Muscle layer of duodenum (tissue), 2 donors: ENCODE measurements around the gene ZER1.

Source experiments
- H3K27ac ChIP-seq: one replicate; pipeline ENCODE4 v1.7.0; 2013; ENCODE audit warnings: mild to moderate bottlenecking, low read length
- H3K27me3 ChIP-seq: one replicate; pipeline ENCODE4 v1.7.0; 2013; ENCODE audit warnings: low read depth, mild to moderate bottlenecking, control low read depth, low read length
- H3K36me3 ChIP-seq, 2 donors: one replicate each; pipeline ENCODE4 v1.7.0; 2013; ENCODE audit warnings: low read length in 2 of 2, control low read depth in 1 of 2, mild to moderate bottlenecking in 1 of 2; ENCODE audit not compliant: insufficient read depth in 2 of 2, control insufficient read depth in 1 of 2
- H3K4me1 ChIP-seq, 2 donors: one replicate each; pipeline ENCODE4 v1.7.0; 2013; ENCODE audit warnings: low read length in 2 of 2, mild to moderate bottlenecking in 2 of 2, control low read depth in 1 of 2, moderate library complexity in 1 of 2; ENCODE audit not compliant: insufficient read depth in 2 of 2, control insufficient read depth in 1 of 2
- H3K4me3 ChIP-seq, 2 donors: one replicate each; pipeline ENCODE4 v1.7.0; 2013; ENCODE audit warnings: low read length in 2 of 2, low read depth in 1 of 2, mild to moderate bottlenecking in 1 of 2
- H3K9me3 ChIP-seq, 2 donors: one replicate each; pipeline ENCODE4 v1.7.0; 2013; ENCODE audit warnings: low read length in 2 of 2, control low read depth in 1 of 2, mild to moderate bottlenecking in 1 of 2; ENCODE audit not compliant: control insufficient read depth in 1 of 2
- donor health status: healthy.

The ZER1 gene

DNA sequence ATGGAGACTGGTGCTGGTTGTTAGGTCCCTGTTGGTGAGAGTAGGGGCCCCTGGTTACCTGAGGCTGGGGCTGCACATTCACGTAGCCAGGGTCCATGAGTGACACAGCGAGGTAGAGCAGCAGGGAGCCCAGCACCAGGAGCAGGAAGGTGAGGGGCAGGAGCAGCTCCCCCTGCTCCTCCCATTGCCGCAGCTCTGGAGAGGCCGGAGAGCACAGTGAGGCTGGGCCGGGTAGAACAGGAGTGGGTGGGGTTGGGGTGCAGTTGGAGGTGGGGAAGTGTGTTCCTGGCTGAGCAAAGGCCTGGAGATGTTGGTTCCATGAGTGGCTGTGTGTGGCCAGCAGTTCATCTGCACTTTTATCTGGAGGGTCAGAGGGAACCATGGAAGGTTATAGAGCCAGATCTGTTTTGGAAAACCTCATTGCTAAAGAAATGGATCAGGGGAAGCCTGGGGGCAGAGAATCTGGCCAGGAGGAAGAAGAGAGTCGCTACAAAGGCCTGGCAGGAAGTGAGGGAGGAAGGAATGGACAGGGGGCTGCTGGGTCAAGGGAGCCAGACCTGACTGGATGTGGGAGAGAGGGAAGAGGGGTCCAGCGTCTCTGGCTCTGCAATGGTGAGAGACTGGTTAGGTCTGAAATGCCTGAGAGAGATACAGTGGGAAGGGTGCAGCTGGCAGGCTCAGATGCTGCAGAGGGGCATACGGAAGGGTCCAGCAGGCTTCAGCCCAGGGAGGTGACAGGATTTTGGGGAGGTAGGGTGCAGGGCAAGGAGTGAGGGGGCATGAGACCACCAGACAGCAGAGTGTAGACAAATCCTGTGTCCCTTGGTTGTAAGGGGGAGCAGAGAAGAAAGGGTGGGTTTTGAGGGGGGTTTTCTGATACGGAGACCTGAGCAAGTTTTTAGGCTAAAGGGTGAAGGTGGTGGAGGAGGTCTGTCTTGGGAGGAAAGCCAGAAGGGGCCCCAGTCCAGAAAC is 49.1 kb downstream of the ZER1 start:
- Histone ChIP-seq H3K9me3 (no peaks in the 10 kb centered on the region), H3K27me3 (no peaks in the 10 kb centered on the region), H3K4me3 (peak overlapping the region in 1 of 2 donors; percentile 83), H3K36me3 (no peaks in the 10 kb centered on the region), H3K27ac (peak overlapping the region; percentile 74), H3K4me1 (peaks cover 11 to 17% of the 10 kb centered on the region in 2 donors)

DNA sequence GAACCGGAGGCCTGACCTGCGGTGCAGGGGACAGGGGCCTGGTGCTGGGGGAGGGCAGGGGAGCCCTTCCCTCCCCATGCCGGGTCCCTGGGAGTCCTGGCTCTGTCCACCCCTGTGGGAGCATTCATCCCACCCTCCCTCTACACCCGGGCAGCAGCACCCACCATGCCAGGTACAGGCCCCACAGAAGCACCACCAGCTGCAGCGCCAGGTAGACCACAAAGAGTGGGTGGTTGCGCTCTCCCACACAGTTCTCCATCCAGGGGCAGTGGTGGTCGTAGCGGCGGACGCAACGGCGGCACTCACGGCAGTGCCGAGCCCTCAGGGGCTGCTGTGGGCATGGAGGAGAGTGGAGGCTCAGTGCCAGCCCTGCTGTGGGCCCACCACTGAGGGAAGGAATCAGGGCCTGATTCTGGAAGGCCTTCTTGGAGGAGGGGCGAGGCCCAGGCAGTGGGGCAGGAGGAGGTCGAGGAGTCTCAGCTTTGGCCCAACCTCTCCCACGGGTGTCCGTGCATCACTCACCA is 50.2 kb downstream of the ZER1 start:
- H3K4me3 ChIP-seq, result no peak overlapping the region
- no peaks in the 10 kb centered on the region for H3K36me3 ChIP-seq
- H3K27me3 ChIP-seq, result no peaks in the 10 kb centered on the region
- peaks cover 11 to 17% of the 10 kb centered on the region in 2 donors for H3K4me1 ChIP-seq
- no peaks in the 10 kb centered on the region for H3K9me3 ChIP-seq
- no peak overlapping the region for H3K27ac ChIP-seq

DNA sequence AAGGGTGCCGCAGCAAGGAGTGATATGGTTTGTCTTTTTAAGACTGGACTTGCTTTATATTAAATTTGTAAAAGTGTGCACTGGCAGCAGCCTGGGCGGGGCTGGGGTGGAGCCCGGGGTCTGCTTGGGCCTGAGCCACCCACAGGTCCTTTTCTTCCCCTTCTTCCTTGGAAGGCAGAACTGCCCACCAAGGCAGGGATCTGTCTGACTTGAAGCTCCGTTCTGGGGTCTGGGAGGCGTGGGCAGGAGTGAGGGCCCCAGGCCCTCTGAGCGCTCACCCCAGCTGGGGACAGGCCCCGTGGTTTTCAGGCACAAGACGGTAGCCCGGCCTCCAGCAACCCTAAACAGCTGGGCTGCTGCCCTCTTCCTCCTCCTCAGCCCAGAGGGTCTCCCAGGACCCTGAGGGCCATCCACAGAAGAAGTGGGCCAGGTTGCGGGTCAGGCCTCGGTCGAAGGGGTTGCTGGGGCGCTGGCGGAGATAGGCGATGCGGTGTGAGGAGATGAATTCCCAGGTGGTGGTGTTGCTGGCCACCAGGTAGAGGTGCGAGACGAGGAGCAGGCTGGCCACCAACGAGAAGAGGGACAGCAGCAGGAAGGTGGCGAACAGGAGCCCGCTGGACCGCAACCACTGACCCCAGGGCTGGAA is 50.8 kb downstream of the ZER1 start:
- Histone ChIP-seq H3K27me3 (no peaks in the 10 kb centered on the region), H3K4me1 (peaks cover 11 to 17% of the 10 kb centered on the region in 2 donors), H3K36me3 (no peaks in the 10 kb centered on the region), H3K4me3 (no peak overlapping the region), H3K9me3 (no peaks in the 10 kb centered on the region), H3K27ac (no peak overlapping the region)

DNA sequence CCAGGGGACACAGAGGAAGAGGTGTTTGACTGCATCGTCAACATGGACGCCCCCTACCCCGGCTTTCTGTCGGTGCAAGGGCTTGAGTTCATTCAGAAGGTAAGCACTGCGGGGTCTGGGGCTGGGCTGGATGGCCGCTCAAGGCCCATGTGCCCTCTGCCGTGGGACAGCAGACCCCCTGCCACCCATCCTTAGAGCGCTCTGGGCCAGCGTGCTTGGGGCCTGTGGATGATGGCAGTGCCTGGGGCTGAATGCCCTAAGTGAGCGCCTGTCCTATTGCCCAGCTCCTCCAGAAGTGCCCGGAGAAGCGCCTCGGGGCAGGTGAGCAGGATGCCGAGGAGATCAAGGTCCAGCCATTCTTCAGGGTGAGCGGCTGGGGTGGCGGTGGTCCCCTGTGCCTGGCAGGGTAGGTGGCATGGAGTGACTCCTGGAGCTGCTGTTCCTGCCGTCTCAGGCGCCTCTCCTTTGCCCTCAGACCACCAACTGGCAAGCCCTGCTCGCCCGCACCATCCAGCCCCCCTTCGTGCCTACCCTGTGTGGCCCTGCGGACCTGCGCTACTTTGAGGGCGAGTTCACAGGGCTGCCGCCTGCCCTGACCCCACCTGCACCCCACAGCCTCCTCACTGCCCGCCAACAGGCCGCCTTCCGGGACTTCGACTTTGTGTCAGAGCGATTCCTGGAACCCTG is 51.7 kb downstream of the ZER1 start:
- no peaks in the 10 kb centered on the region for H3K36me3 ChIP-seq
- H3K4me1 ChIP-seq, result peaks cover 11 to 16% of the 10 kb centered on the region in 2 donors
- no peaks in the 10 kb centered on the region for H3K27me3 ChIP-seq
- no peak overlapping the region for H3K4me3 ChIP-seq
- H3K27ac ChIP-seq, result no peak overlapping the region
- H3K9me3 ChIP-seq, result no peaks in the 10 kb centered on the region

DNA sequence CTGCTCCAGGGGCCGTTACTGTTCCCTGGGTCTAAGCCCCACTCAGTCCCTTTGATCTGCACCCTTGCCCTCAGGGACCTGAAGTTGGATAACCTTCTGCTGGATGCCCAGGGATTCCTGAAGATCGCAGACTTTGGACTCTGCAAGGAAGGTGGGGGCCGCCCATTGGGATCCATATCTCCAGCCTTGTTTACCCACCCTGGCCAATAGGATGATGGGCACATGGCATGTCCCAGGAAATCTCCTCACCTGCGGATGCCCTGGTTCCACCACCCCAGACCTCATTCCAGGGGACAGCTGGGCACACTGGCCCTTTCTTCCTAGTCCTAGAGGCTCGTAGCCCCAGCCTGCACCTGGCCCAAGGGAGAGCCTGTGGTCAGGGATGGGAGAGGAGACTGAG is 53.3 kb downstream of the ZER1 start:
- Histone ChIP-seq H3K36me3 (no peaks in the 10 kb centered on the region), H3K9me3 (no peaks in the 10 kb centered on the region), H3K27ac (no peak overlapping the region), H3K27me3 (no peaks in the 10 kb centered on the region), H3K4me1 (peaks cover 3 to 6% of the 10 kb centered on the region in 2 donors), H3K4me3 (no peak overlapping the region)

DNA sequence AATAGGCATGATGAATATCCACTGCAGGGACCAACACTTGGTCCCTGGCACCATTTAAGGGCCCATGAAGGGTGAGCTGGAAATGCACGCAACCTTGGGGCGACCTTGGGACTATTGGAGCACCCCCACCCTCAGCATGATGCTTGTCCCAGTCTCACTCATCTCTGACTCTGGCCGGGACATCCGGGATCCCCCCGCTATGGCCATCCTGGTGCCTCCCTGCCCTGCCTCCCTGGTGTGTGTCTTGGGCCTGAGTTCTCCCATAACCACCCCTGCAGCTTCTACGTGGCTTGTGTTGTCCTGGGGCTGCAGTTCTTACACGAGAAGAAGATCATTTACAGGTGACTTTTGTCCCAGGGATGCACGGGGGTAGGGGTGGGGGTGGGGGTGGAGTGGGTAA is 53.7 kb downstream of the ZER1 start:
- H3K4me1 ChIP-seq, result peaks cover 1 to 2% of the 10 kb centered on the region in 2 donors
- no peaks in the 10 kb centered on the region for H3K27me3 ChIP-seq
- H3K4me3 ChIP-seq, result no peak overlapping the region
- H3K27ac ChIP-seq, result no peak overlapping the region
- H3K9me3 ChIP-seq, result no peaks in the 10 kb centered on the region
- no peaks in the 10 kb centered on the region for H3K36me3 ChIP-seq

DNA sequence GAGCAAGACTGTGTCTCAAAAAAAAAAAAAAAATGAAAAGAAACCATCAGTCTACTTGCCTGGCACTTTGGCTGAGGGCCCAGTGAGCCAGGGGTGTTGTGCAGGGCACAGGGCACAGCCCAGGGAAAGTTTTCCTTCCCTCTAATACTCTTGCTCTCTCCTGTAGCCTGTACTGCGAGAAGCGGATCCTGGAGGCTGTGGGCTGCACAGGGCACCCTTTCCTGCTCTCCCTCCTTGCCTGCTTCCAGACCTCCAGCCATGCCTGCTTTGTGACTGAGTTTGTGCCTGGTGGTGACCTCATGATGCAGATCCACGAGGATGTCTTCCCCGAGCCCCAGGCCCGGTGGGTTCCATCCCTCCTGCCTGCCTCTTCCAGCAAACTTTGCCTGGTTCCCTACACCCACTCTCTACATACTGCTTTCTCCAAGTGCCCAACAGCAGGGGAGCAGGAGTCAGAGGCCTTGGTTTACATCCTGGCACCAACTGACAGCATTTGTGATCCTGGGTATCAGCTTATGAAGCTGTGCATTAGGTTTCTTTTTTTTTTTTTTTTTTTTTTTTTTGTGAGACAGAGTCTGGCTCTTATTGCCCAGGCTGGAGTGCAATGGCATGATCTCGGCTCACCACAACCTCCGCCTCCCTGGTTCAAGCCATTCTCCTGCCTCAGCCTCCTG is 55.0 kb downstream of the ZER1 start:
- Histone ChIP-seq H3K4me1 (no peaks in the 10 kb centered on the region), H3K27ac (no peak overlapping the region), H3K27me3 (no peaks in the 10 kb centered on the region), H3K9me3 (no peaks in the 10 kb centered on the region), H3K4me3 (no peak overlapping the region), H3K36me3 (no peaks in the 10 kb centered on the region)

DNA sequence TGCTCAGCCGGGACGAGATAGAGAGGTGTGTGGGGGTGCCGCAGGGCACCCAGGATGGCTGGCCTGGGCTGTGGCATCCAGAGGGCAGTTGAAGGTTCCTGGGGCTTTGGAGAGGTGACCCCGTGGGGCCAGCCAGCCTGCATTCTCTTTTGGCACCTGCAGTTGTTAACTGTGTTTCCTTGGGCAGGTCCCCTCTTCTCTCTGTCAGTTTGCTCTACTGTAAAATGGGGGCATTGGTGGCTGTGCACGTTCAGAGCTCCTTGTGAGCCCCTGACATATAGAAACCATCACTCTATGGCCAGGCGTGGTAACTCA is 56.3 kb downstream of the ZER1 start:
- no peak overlapping the region for H3K4me3 ChIP-seq
- H3K27me3 ChIP-seq, result no peaks in the 10 kb centered on the region
- H3K9me3 ChIP-seq, result no peaks in the 10 kb centered on the region
- no peaks in the 10 kb centered on the region for H3K36me3 ChIP-seq
- H3K27ac ChIP-seq, result no peak overlapping the region
- no peaks in the 10 kb centered on the region for H3K4me1 ChIP-seq

DNA sequence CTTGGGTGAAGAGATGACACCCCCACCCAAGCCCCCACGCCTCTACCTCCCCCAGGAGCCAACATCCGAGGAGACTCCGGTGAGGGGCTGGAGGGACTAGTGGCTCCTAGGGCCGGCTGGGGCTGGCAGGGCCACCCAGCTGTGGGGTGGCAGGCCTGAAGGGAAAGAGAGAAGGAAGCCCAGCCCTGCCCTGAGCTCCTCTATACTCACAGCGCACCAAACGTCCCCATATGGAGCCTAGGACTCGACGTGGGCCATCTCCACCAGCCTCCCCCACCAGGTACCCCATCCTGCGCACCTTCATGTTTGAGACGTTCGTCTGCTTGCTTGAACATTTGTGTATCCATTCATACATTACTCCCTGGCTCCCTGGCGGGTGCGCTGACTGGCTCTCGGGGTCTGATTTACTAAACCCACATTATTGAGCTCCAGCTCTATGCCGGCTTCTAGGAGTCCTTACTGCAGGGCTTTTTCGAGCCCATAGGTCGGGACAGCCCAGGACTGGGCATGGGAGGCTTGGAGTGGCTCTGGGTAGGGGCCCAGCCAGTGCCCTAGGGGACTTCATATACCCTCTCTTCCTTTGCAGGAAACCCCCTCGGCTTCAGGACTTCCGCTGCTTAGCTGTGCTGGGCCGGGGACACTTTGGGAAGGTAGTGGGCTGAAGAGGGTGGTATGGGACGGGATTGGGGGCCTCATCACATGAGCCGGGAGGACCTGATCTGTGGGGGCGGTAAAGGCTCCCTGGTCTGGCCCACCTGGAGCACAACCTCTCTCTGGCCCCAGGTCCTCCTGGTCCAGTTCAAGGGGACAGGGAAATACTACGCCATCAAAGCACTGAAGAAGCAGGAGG is 56.9 kb downstream of the ZER1 start:
- Histone ChIP-seq H3K27me3 (no peaks in the 10 kb centered on the region), H3K4me3 (no peak overlapping the region), H3K9me3 (no peaks in the 10 kb centered on the region), H3K27ac (no peak overlapping the region), H3K4me1 (no peaks in the 10 kb centered on the region), H3K36me3 (no peaks in the 10 kb centered on the region)

DNA sequence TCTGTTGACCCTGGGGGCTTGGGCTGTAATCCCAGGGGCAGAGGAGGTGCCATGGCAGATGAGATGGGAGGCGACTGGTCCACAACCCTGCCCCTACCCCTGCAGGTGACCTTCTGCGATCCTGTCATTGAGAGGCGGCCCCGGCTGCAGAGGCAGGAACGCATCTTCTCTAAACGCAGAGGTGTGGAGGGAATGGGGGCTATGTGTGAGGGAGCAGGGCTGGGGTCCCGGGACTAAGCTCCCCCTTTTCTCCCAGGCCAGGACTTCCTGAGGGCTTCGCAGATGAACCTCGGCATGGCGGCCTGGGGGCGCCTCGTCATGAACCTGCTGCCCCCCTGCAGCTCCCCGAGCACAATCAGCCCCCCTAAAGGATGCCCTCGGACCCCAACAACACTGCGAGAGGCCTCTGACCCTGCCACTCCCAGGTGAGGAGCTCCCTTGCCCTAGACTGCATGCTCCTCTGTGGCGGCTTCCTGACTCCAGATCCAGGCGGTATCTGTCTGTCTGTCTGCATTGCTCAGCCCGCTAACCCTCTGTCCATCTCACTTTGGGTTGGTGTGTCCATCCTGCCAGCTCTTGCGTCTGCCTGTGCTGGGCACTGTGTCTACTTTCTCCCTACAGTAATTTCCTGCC is 57.7 kb downstream of the ZER1 start:
- Histone ChIP-seq H3K27me3 (no peaks in the 10 kb centered on the region), H3K4me3 (no peak overlapping the region), H3K36me3 (no peaks in the 10 kb centered on the region), H3K27ac (no peak overlapping the region), H3K4me1 (no peaks in the 10 kb centered on the region), H3K9me3 (no peaks in the 10 kb centered on the region)
